Astrocyte of the cerebellum (primary cell): Measurements from ENCODE around the gene PTPRB.

Experiments used
- DNase-seq: peaks from one replicate; pipeline ENCODE4 v3.0.0-alpha.2; 2011; ENCODE audit warnings: low read depth
- H3K4me3 ChIP-seq: 2 replicates; pipeline ENCODE4 v1.5.1; 2011; ENCODE audit warnings: mild to moderate bottlenecking, low read depth, low read length, moderate library complexity
- CTCF ChIP-seq: IDR thresholded peaks from 2 replicates; pipeline ENCODE4 v1.5.1; 2012; ENCODE audit warnings: low read length, low read depth, moderate library complexity, mild to moderate bottlenecking; ENCODE audit errors: missing control alignments
- in situ Hi-C: cut with HindIII; loops from 2 replicates; pipeline ENCODE4 v1.10.0; 2017; ENCODE audit warnings: low sequenced_read_pairs

Gene PTPRB

DNA sequence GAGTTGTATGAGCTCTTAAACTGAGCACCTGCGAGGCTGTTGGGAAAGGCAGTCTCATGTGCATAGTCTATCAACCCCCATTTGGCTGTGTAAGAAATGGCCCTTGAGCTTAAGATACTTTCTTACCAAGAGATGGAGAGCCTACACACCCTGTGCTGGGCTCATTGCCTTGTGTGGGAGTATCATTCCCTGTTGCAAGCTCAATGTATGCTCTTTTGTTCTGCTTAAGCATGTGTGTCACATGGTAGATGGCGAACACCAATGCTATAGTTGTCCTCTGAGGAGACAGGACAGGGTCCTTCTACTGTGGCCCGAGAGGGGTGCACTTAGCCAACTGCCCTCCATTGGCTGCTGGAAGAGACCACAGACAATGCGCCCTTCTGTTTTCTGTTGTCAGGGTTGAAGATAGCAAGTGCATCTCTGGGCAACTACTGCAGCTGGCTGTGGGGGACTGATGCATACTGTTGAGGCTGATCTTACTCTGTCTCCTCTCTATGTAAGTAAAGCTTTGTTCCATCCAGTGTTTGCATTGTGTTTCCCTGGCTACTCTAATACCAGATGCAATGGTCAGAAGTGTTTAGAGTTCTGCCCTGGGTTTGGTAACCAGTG lies 79.5 kb downstream of the PTPRB start:
- no peak overlapping the region for H3K4me3 ChIP-seq
- in situ Hi-C loops: no loop called here
- DNase-seq: no peak
- TF ChIP-seq CTCF: no peak

DNA sequence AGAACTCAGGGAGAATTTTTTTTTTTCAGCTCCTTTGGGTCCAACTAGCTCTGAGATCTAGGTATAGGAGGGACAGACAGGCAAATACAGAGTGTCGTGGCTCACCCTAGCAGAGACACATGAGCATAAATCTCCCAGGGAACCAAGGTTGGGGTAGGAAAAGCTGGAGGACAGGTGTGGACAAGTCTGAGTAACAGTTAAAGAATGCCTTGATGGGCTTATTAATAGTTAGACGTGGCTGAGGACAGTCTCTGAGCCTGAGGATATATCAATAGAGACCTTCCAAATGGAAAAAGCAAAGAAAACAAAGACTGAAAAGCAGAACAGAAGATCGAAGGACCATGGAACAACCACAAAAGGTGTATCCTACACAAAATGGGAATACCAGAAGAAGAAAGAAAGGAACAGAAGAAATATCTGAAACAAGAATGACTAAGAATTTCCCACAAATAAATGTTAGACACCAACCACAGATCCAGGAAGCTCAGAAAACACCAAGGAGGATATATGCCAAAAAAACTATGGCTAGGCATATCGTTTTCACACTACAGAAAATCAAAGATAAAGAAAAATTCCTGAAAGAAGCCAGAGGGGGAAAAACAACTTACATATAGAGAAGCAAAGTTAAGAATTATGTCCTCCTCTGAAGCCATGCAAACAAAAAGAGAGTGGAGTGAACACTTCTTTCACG lies 80.9 kb downstream of the PTPRB start:
- no peak overlapping the region for H3K4me3 ChIP-seq
- TF ChIP-seq CTCF: no peak
- no peak for DNase-seq
- in situ Hi-C loops: no loop called here

DNA sequence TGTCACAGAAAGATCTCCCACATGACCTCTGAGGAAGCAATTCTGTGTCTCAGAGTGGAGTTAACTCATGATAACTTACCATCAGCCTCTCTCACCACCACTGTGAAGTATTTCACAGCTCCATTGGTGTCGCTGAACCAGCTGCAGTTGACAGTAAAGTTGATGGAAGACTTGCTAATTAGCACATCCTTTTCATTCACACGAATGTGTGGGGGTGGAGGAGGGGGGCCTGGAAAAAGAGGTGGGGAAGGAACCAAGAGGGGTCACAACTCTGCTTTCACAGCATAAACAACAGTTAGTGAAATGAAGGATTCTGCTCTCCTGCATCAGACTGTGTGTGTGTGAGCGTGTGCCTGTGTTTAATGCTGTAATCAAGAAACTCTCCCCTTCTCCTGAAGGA lies 82.1 kb downstream of the PTPRB start:
- in situ Hi-C loops: no loop called here
- H3K4me3 ChIP-seq: no peak overlapping the region
- TF ChIP-seq CTCF: no peak
- no peak for DNase-seq

DNA sequence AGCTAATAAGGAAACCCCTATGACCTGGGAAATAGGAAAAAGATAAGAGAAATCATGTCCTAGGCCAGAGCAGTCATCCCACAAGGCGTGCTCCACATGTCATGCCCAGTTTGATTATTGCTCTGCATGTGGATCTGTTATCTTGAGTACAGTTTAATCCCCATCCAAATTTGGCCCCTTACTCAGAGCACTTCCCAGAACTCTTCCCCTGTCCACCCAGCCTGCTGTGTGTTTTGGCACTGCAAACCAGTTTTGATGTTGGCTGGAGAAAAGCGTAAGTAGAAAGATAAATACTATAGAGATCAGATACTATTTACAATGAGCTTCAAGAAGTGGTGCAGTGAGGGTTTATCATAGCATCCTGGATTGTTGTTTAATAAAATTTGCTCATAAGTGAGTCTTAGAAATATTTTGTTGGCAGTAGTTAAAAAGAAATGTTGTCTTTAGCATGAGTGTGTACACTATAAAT lies 83.8 kb downstream of the PTPRB start:
- in situ Hi-C loops: no loop called here
- TF ChIP-seq CTCF: no peak
- H3K4me3 ChIP-seq: no peak overlapping the region
- no peak for DNase-seq

GRCh38 chr12:70551731-70552130 lies 85.5 kb downstream of the PTPRB start:
- TF ChIP-seq CTCF: no peak
- in situ Hi-C loops: no loop called here
- DNase-seq: no peak
- no peak overlapping the region for H3K4me3 ChIP-seq

GRCh38 chr12:70550180-70550577 lies 87.0 kb downstream of the PTPRB start:
- TF ChIP-seq CTCF: no peak
- in situ Hi-C loops: no loop called here
- DNase-seq: no peak
- no peak overlapping the region for H3K4me3 ChIP-seq
